GM12892 (cell line): Measurements from ENCODE around the gene DDX51.

Experiments used
- POLR2A ChIP-seq: IDR thresholded peaks from 2 replicates; pipeline ENCODE4 v1.6.1; 2011; ENCODE audit warnings: low read depth, low read length, control low read depth
- POLR2AphosphoS5 ChIP-seq: IDR thresholded peaks from 2 replicates; pipeline ENCODE4 v1.6.1; 2011; ENCODE audit warnings: low read depth, low read length, control low read depth
- TAF1 ChIP-seq: IDR thresholded peaks from 2 replicates; pipeline ENCODE4 v1.6.1; 2011; ENCODE audit warnings: low read depth, mild to moderate bottlenecking, control low read depth, low read length, borderline replicate concordance

- TF ChIP-seq POLR2A (no peak), POLR2AphosphoS5 (no peak), TAF1 (no peak)
These were observed 47.8 kb upstream of the DDX51 start for GRCh38 chr12:132191715-132192553.
